Measurements from ENCODE around the gene MYRF. TPM values are rescaled to one million over a fixed set of nuclear protein-coding genes. Genes with fewer than 3 reads are reported as not detected.

Gene MYRF
- polyA plus RNA-seq (ENCODE audit: insufficient read length in 3 of 3): 10 to 100 TPM; 16.9 to 19.2 (median 18.0) TPM

GRCh38 chr11:61752117-61752924 lies at the start of gene MYRF:
MYRF (plus strand) TSS chr11:61752636; CDS start chr11:61752745, 109 bp downstream.
- no peak for DNase-seq (ENCODE audit: low read depth in 3 of 3, low spot score in 2 of 3)

- DNase-seq (ENCODE audit: low read depth in 3 of 3, low spot score in 2 of 3): no peak
These were observed 49.6 kb upstream of the MYRF start for GRCh38 chr11:61702701-61703312.

- no peak for DNase-seq (ENCODE audit: low read depth in 3 of 3, low spot score in 2 of 3)
These were observed 47.6 kb upstream of the MYRF start for GRCh38 chr11:61704838-61705237.

GRCh38 chr11:61706452-61707400 lies 45.7 kb upstream of the MYRF start:
- DNase-seq (ENCODE audit: low read depth in 3 of 3, low spot score in 2 of 3): no peak

GRCh38 chr11:61707574-61707973 lies 44.9 kb upstream of the MYRF start:
- DNase-seq (ENCODE audit: low read depth in 3 of 3, low spot score in 2 of 3): no peak

GRCh38 chr11:61709110-61709509 lies 43.3 kb upstream of the MYRF start:
- no peak for DNase-seq (ENCODE audit: low read depth in 3 of 3, low spot score in 2 of 3)

GRCh38 chr11:61709572-61709971 lies 42.9 kb upstream of the MYRF start:
- DNase-seq (ENCODE audit: low read depth in 3 of 3, low spot score in 2 of 3): no peak

- no peak for DNase-seq (ENCODE audit: low read depth in 3 of 3, low spot score in 2 of 3)
These were observed 42.4 kb upstream of the MYRF start for GRCh38 chr11:61710019-61710418.

GRCh38 chr11:61711037-61711436 lies 41.4 kb upstream of the MYRF start:
- no peak for DNase-seq (ENCODE audit: low read depth in 3 of 3, low spot score in 2 of 3)

GRCh38 chr11:61711498-61711897 lies 40.9 kb upstream of the MYRF start:
- DNase-seq (ENCODE audit: low read depth in 3 of 3, low spot score in 2 of 3): no peak

- no peak for DNase-seq (ENCODE audit: low read depth in 3 of 3, low spot score in 2 of 3)
These were observed 40.1 kb upstream of the MYRF start for GRCh38 chr11:61712314-61712713.

- no peak for DNase-seq (ENCODE audit: low read depth in 3 of 3, low spot score in 2 of 3)
These were observed 39.6 kb upstream of the MYRF start for GRCh38 chr11:61712846-61713245.

GRCh38 chr11:61713464-61713863 lies 39.0 kb upstream of the MYRF start:
- DNase-seq (ENCODE audit: low read depth in 3 of 3, low spot score in 2 of 3): no peak

GRCh38 chr11:61713906-61714305 lies 38.5 kb upstream of the MYRF start:
- DNase-seq (ENCODE audit: low read depth in 3 of 3, low spot score in 2 of 3): no peak

GRCh38 chr11:61714316-61714715 lies 38.1 kb upstream of the MYRF start:
- no peak for DNase-seq (ENCODE audit: low read depth in 3 of 3, low spot score in 2 of 3)

- no peak for DNase-seq (ENCODE audit: low read depth in 3 of 3, low spot score in 2 of 3)
These were observed 37.5 kb upstream of the MYRF start for GRCh38 chr11:61714916-61715315.

GRCh38 chr11:61715867-61716266 lies 36.6 kb upstream of the MYRF start:
- DNase-seq (ENCODE audit: low read depth in 3 of 3, low spot score in 2 of 3): no peak

GRCh38 chr11:61716478-61717285 lies 35.8 kb upstream of the MYRF start:
- DNase-seq (ENCODE audit: low read depth in 3 of 3, low spot score in 2 of 3): no peak

- DNase-seq (ENCODE audit: low read depth in 3 of 3, low spot score in 2 of 3): no peak
These were observed 35.0 kb upstream of the MYRF start for GRCh38 chr11:61717286-61718033.
